GM12878 (cell line): ENCODE measurements around the gene S100A10. TPM values are rescaled to one million over a fixed set of nuclear protein-coding genes. Genes with fewer than 3 reads are reported as not detected.

Source experiments
- ATAC-seq: fragments of 200-7000 bp; cut with Tn5 transposase; 3 replicates; pipeline ENCODE4 v1.9.1; 2020; ENCODE audit warnings: mild to moderate bottlenecking, moderate library complexity
- BruUV-seq: library from RNA; stranded (reverse); fragments of 400-500 nt; replicated peaks from 2 replicates; lab custom pipeline; 2021; lab: Mats Ljungman, UMichigan
- CTCF ChIA-PET: fragments of 300-600 bp; sonication (Branson Sonifier 250); formaldehyde crosslinking; extraction: SDS; loops from one replicate; lab custom pipeline; 2021; ENCODE audit warnings: inconsistent platforms; lab: Yijun Ruan, JAX
- POLR2A ChIA-PET: fragments of 350-600 bp; formaldehyde crosslinking; extraction: SDS; loops from one replicate; lab custom pipeline; 2021; ENCODE audit warnings: inconsistent platforms; lab: Charles Lee
- RAD21 ChIA-PET: fragments of 300-600 bp; sonication (Branson Sonifier 250); formaldehyde crosslinking; loops from one replicate; lab custom pipeline; 2023; ENCODE audit warnings: antibody characterized with exemption; ENCODE audit not compliant: unreplicated experiment; lab: Charles Lee
- SMC1A ChIA-PET: fragments of 300-600 bp; sonication (Branson Sonifier 250); formaldehyde crosslinking; loops from one replicate; lab custom pipeline; 2023; ENCODE audit not compliant: unreplicated experiment, uncharacterized antibody; lab: Charles Lee
- DNase-seq: peaks from one replicate; pipeline ENCODE4 v3.0.0-alpha.2; 2011; ENCODE audit warnings: low read depth, low spot score
- FAIRE-seq: peaks from 3 replicates; lab custom pipeline; 2011; peaks lifted over from hg19 to GRCh38; lab: Jason Lieb, UNC
- H2AFZ ChIP-seq: 2 replicates; pipeline ENCODE4 v1.6.0; 2011; ENCODE audit warnings: low read depth, low read length, control low read depth; ENCODE audit not compliant: control insufficient read depth
- H3K27ac ChIP-seq: 2 replicates; pipeline ENCODE4 v1.5.1; 2011; ENCODE audit warnings: control low read depth; ENCODE audit not compliant: control insufficient read depth, insufficient read depth
- H3K27me3 ChIP-seq, 2 experiments: replicated peaks in 1 of 2; 2 replicates each; pipeline versions ENCODE4 v1.6.0 to v1.6.1; 2011; ENCODE audit warnings: low read length in 1 of 2; ENCODE audit not compliant: control insufficient read depth in 2 of 2, insufficient read depth in 2 of 2
- H3K36me3 ChIP-seq, 2 experiments: 2 replicates each; pipeline ENCODE4 v1.5.1; 2011; ENCODE audit warnings: low read length in 1 of 2; ENCODE audit not compliant: control insufficient read depth in 2 of 2, insufficient read depth in 2 of 2
- H3K4me1 ChIP-seq: 2 replicates; pipeline ENCODE4 v1.6.1; 2011; ENCODE audit warnings: mild to moderate bottlenecking, low read length, moderate library complexity, mixed read lengths; ENCODE audit not compliant: control insufficient read depth, insufficient read depth
- H3K4me2 ChIP-seq: 2 replicates; pipeline ENCODE4 v1.6.0; 2011; ENCODE audit warnings: control low read depth; ENCODE audit not compliant: control insufficient read depth, insufficient read depth
- H3K4me3 ChIP-seq: fragments of 200-600 bp; sonication (generic); 2 replicates; pipeline ENCODE4 v1.5.1; 2016
- H3K79me2 ChIP-seq: 2 replicates; pipeline ENCODE4 v1.6.0; 2011; ENCODE audit warnings: low read length; ENCODE audit not compliant: control insufficient read depth, insufficient read depth
- H3K9ac ChIP-seq: 2 replicates; pipeline ENCODE4 v1.8.0; 2011; ENCODE audit warnings: low read length, control low read depth, mixed read lengths; ENCODE audit not compliant: control insufficient read depth, insufficient read depth
- H3K9me3 ChIP-seq: replicated peaks from 3 replicates; pipeline ENCODE4 v1.5.1; 2011; ENCODE audit warnings: mild to moderate bottlenecking, low read length; ENCODE audit not compliant: control insufficient read depth, insufficient read depth
- H4K20me1 ChIP-seq: 2 replicates; pipeline ENCODE4 v1.6.0; 2011; ENCODE audit not compliant: control insufficient read depth, insufficient read depth
- CHD1 ChIP-seq: IDR thresholded peaks from 2 replicates; pipeline ENCODE4 v1.6.1; 2012; ENCODE audit warnings: low read depth, low read length, improper control_type of control experiment
- CHD2 ChIP-seq: IDR thresholded peaks from 2 replicates; pipeline ENCODE4 v1.6.1; 2011; ENCODE audit warnings: low read depth, low read length, improper control_type of control experiment, borderline replicate concordance
- GABPA ChIP-seq: IDR thresholded peaks from 2 replicates; pipeline ENCODE4 v1.6.1; 2014; ENCODE audit warnings: antibody characterized with exemption, low read depth, mild to moderate bottlenecking, inconsistent platforms
- HCFC1 ChIP-seq: fragments of 150-350 bp; IDR thresholded peaks from 2 replicates; pipeline ENCODE4 v1.6.1; 2014; ENCODE audit warnings: low read length
- NFYB ChIP-seq: IDR thresholded peaks from 2 replicates; pipeline ENCODE4 v1.6.1; 2011; ENCODE audit warnings: low read depth, mild to moderate bottlenecking, low read length, improper control_type of control experiment, moderate library complexity; ENCODE audit not compliant: insufficient read depth
- RFX5 ChIP-seq: IDR thresholded peaks from 2 replicates; pipeline ENCODE4 v1.6.1; 2011; ENCODE audit warnings: low read depth, low read length, improper control_type of control experiment
- ZBTB4 ChIP-seq: fragments of 450-650 bp; formaldehyde crosslinking; IDR thresholded peaks from 2 replicates; pipeline ENCODE4 v1.4.0; 2022; ENCODE audit warnings: mild to moderate bottlenecking, moderate library complexity
- WGBS: methylation state at CpG from one replicate; pipeline ENCODE4 v1.1.6; 2016; ENCODE audit warnings: low lambda C conversion rate; ENCODE audit not compliant: insufficient replicate concordance, insufficient coverage; ENCODE audit errors: missing lambda C conversion rate; 5-methylcytosine and 5-hydroxymethylcytosine counted together
- in situ Hi-C: fragments of 300-500 bp; cut with MboI; formaldehyde crosslinking; loops from 9 replicates; pipeline ENCODE4 v1.14.3; 2018; ENCODE audit warnings: mixed read lengths
- intact Hi-C: fragments of 100-400 bp; cut with micrococcal nuclease; formaldehyde crosslinking; loops from one replicate; pipeline ENCODE4 v1.14.2; 2022; ENCODE audit not compliant: unreplicated experiment
- polyA plus RNA-seq, 11 experiments: library from polyadenylated mRNA; depleted of rRNA in 4 of 11; unstranded in 6 of 11; stranded (reverse) in 5 of 11; fragments of >200 nt; fragmentation: Nextera tagmentation in 4 of 11; fragmentation: Illumina TruSeq in 1 of 11; extraction: Ambion mirVana in 4 of 11; extraction: Trizol in 1 of 11; gene quantifications; 1 replicate in 1 of 11; 2 replicates in 10 of 11; pipeline versions ENCODE4 v1.2.1 to v1.2.3, GENCODE V29; 2011 to 2016; ENCODE audit warnings: inconsistent platforms in 2 of 11, missing spikeins in 2 of 11, low read depth in 1 of 11
- total RNA-seq, 4 experiments: library from RNA; depleted of rRNA in 3 of 4; stranded (reverse); fragments of >200 nt in 3 of 4; fragmentation: Illumina TruSeq in 1 of 4; extraction: Trizol in 1 of 4; gene quantifications; 2 replicates each; pipeline versions ENCODE4 v1.2.1 to v1.2.3, GENCODE V29; 2013 to 2021
- TF ChIP-seq, protein P1 (sequence below): fragments of 450-650 bp; IDR thresholded peaks from 2 replicates; pipeline ENCODE4 v1.6.1; 2017; ENCODE audit warnings: borderline replicate concordance

Gene S100A10
- total and polyA plus RNA-seq, 10 of the 15 experiments (the other 5 are each of a cell fraction or from before 2014, with no cell fraction given), result 0.18 to 2.8 (median 0.61) TPM; not detected in 2

DNA sequence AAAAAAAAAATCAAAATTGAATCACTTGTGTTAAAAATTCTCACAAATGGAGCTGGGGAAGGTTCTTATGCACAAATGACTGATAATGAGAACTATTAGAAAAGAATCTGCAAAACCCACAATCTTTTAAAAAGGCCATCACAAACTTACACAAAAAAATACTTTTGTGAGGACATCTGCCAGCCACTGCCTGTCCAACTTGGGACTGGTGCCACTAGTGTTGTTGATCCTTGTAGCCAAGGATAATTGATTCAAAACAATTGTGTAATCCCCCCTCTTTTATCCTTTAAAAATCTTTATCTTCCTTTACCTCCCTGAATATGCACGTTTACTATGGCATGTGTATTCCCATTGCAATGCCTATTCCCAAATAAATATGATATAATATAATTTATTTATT is 45.2 kb downstream of the S100A10 start:
- SMC1A ChIA-PET, result no interaction called here
- WGBS, result 15% methylated on average over 1 of the region's 1 CpG

More for the DNA sequence above, 45.2 kb downstream of the S100A10 start:
- H3K9ac ChIP-seq, result no peak overlapping the region
- POLR2A ChIA-PET, result no interaction called here
- RAD21 ChIA-PET, result no interaction called here
- no peak overlapping the region for H2AFZ ChIP-seq
- no peak overlapping the region for H3K4me3 ChIP-seq
- intact Hi-C loops, result no loop called here
- H3K79me2 ChIP-seq, result no peaks in the 10 kb centered on the region
- H3K36me3 ChIP-seq, result no peaks in the 10 kb centered on the region
- H3K27ac ChIP-seq, result no peak overlapping the region
- TF ChIP-seq RFX5, result no peak
- TF ChIP-seq HCFC1, result no peak
- TF ChIP-seq NFYB, result no peak
- no peak for TF ChIP-seq CHD1
- no peak for TF ChIP-seq CHD2
- TF ChIP-seq ZBTB4 (CRISPR knock-in tag), result no peak
- TF ChIP-seq GABPA, result no peak
- TF ChIP-seq, protein P1, sequence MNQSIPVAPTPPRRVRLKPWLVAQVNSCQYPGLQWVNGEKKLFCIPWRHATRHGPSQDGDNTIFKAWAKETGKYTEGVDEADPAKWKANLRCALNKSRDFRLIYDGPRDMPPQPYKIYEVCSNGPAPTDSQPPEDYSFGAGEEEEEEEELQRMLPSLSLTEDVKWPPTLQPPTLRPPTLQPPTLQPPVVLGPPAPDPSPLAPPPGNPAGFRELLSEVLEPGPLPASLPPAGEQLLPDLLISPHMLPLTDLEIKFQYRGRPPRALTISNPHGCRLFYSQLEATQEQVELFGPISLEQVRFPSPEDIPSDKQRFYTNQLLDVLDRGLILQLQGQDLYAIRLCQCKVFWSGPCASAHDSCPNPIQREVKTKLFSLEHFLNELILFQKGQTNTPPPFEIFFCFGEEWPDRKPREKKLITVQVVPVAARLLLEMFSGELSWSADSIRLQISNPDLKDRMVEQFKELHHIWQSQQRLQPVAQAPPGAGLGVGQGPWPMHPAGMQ, result no peak
- TF ChIP-seq, all 136 proteins: peak for 0
- DNase-seq (no peak), ATAC-seq (no peak), FAIRE-seq (no peak)
- Histone ChIP-seq H3K4me2 (no peak overlapping the region), H3K9me3 (no peaks in the 10 kb centered on the region), H4K20me1 (no peaks in the 10 kb centered on the region), H3K27me3 (peaks cover 3 to 8% of the 10 kb centered on the region in 2 experiments; a peak in 3 of 4 replicates), H3K4me1 (no peaks in the 10 kb centered on the region)
- in situ Hi-C loops, result no loop called here
- CTCF ChIA-PET, result interaction anchor here (1.1 kb wide), 1 partner anchor 54 kb away, joined by 5 read pairs; no protein-coding TSS in a partner anchor
- BruUV-seq, result no TSS peak
